Measurements from ENCODE around the gene P2RX5. TPM values are rescaled to one million over a fixed set of nuclear protein-coding genes. Genes with fewer than 3 reads are reported as not detected.

The P2RX5 gene
- total and polyA plus RNA-seq, 10 of the 15 experiments (the other 5 are each of a cell fraction or from before 2014, with no cell fraction given): 6.9 to 28.8 (median 19.5) TPM

DNA sequence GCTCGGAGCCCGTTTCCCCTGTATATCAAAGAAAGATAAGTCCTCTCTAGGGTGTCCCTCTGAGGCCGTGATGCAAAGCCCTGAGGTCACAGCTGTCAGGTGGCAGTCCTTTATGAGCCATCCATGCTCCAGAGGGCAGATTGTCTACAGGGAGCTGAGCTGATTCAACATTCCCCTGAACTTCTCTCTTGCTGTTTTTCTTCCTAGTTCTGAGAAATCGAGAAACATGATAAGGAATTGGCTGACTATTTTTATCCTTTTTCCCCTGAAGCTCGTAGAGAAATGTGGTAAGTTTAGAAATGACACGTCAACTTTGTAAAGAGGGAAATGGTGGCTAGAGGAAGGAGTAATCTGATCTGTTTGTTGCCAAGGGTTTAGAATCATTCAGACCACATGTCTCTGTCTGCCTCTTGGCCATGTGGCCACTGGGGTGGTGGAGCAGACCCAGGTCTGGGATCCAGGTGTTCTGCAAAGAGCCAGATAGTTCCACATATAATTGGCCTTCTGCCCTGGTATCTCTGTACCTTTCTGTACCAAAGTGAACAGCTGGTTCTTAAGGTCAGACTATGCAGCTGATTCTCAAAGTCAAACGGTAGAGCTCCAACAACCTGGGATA is 55.9 kb downstream of the P2RX5 start:
- H3K36me3 ChIP-seq (ENCODE audit: control insufficient read depth in 2 of 2, insufficient read depth in 2 of 2, low read length in 1 of 2): no peaks in the 10 kb centered on the region
- in situ Hi-C loops (cut with MboI): loop anchor here (5.0 kb wide), 1 partner anchor 598 kb away; no protein-coding TSS in a partner anchor
- TF ChIP-seq RUNX3 (IDR thresholded peaks at IDR 0.05; ENCODE audit: low read length) (peak; percentile 37; the same call in 1 of the 2 replicates), CEBPZ (IDR thresholded peaks at IDR 0.05; ENCODE audit: low read depth, low read length) (no peak), BACH1 (IDR thresholded peaks at IDR 0.05; ENCODE audit: borderline replicate concordance) (no peak), HDAC2 (IDR thresholded peaks at IDR 0.05) (no peak), ATF2 (IDR thresholded peaks at IDR 0.05; ENCODE audit: low read length) (no peak), LARP7 (IDR thresholded peaks at IDR 0.05) (no peak), CREM (IDR thresholded peaks at IDR 0.05; ENCODE audit: low read depth) (0 out of 2 replicates have a peak, but pooled peaks have one; percentile 7)
- 40% methylated on average over 7 of the region's 7 CpGs for WGBS (ENCODE audit: insufficient coverage, insufficient replicate concordance, low lambda C conversion rate, missing lambda C conversion rate)
- POLR2A ChIA-PET: no interaction called here
- H3K79me2 ChIP-seq (ENCODE audit: control insufficient read depth, insufficient read depth, low read length): peaks cover 7% of the 10 kb centered on the region
- H3K9ac ChIP-seq (ENCODE audit: control insufficient read depth, insufficient read depth, low read length): no peak overlapping the region
- H3K27me3 ChIP-seq (replicated peaks in 1 of 2; ENCODE audit: control insufficient read depth in 2 of 2, insufficient read depth in 2 of 2, low read length in 1 of 2): no peaks in the 10 kb centered on the region
- DNase-seq (ENCODE audit: low read depth, low spot score): no peak
- peak overlapping the region; percentile 35; the same call in 1 of the 2 replicates for H3K4me2 ChIP-seq (ENCODE audit: control insufficient read depth, insufficient read depth)
- ATAC-seq: no peak
- intact Hi-C loops (cut with micrococcal nuclease; ENCODE audit: unreplicated experiment): loop anchor here (10.0 kb wide), 1 partner anchor 595 kb away; no protein-coding TSS in a partner anchor
- H2AFZ ChIP-seq (ENCODE audit: control insufficient read depth, low read depth, low read length): peak overlapping the region; percentile 54; the same call in 1 of the 2 replicates
- FAIRE-seq: peak; percentile 18
- H3K27ac ChIP-seq (ENCODE audit: control insufficient read depth, insufficient read depth): peak overlapping the region; percentile 38
- SMC1A ChIA-PET (ENCODE audit: uncharacterized antibody, unreplicated experiment): no interaction called here
- H3K4me1 ChIP-seq (ENCODE audit: control insufficient read depth, insufficient read depth, low read length): peaks cover 4% of the 10 kb centered on the region; the same call in 1 of the 2 replicates
- H3K9me3 ChIP-seq (replicated peaks; ENCODE audit: control insufficient read depth, insufficient read depth, low read length): no peaks in the 10 kb centered on the region
- BruUV-seq (replicated peaks): TSS peak; percentile 34
- H3K4me3 ChIP-seq: no peak overlapping the region
- no peaks in the 10 kb centered on the region for H4K20me1 ChIP-seq (ENCODE audit: control insufficient read depth, insufficient read depth)
- RAD21 ChIA-PET (ENCODE audit: unreplicated experiment): no interaction called here
- CTCF ChIA-PET: interaction anchor here (0.7 kb wide), 2 partner anchors 27 to 37 kb away, joined by 3 to 5 read pairs; no protein-coding TSS in a partner anchor
